ENCODE data around the gene STARD8.

DNA sequence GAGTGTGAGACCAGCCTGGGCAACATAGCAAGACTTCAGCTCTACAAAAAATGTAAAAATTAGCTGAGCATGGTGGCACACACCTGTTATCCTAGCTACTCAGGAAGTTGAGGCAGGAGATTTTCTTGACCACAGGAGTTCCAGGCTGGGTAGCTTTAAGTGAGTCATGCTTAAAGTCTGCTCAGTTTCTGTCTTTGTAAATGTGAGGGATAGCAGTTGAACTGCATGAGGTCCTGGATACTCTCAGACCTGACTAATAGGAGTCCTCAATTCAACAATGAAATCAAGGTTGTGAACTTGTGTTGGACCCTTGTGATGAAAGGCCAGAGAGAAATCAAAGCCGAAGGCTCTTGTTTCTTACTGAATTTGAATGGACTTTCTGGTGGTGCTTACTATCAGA lies 45.2 kb downstream of the STARD8 start:
- TF ChIP-seq, protein P1, sequence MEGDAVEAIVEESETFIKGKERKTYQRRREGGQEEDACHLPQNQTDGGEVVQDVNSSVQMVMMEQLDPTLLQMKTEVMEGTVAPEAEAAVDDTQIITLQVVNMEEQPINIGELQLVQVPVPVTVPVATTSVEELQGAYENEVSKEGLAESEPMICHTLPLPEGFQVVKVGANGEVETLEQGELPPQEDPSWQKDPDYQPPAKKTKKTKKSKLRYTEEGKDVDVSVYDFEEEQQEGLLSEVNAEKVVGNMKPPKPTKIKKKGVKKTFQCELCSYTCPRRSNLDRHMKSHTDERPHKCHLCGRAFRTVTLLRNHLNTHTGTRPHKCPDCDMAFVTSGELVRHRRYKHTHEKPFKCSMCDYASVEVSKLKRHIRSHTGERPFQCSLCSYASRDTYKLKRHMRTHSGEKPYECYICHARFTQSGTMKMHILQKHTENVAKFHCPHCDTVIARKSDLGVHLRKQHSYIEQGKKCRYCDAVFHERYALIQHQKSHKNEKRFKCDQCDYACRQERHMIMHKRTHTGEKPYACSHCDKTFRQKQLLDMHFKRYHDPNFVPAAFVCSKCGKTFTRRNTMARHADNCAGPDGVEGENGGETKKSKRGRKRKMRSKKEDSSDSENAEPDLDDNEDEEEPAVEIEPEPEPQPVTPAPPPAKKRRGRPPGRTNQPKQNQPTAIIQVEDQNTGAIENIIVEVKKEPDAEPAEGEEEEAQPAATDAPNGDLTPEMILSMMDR (IDR thresholded peaks at IDR 0.05; ENCODE audit: low read depth, low read length, missing input control), result no peak
- TF ChIP-seq EGR1 (IDR thresholded peaks at IDR 0.05; ENCODE audit: low read depth in 2 of 2) (no peak), SP1 (IDR thresholded peaks at IDR 0.05) (no peak), RAD21 (IDR thresholded peaks at IDR 0.05) (no peak), TAF1 (conservative IDR thresholded peaks at IDR 0.05) (no peak), HNF4G (IDR thresholded peaks at IDR 0.05) (no peak), JUND (IDR thresholded peaks at IDR 0.05) (no peak), HNF4A (conservative IDR thresholded peaks at IDR 0.05) (no peak)
- TF ChIP-seq, protein P2, sequence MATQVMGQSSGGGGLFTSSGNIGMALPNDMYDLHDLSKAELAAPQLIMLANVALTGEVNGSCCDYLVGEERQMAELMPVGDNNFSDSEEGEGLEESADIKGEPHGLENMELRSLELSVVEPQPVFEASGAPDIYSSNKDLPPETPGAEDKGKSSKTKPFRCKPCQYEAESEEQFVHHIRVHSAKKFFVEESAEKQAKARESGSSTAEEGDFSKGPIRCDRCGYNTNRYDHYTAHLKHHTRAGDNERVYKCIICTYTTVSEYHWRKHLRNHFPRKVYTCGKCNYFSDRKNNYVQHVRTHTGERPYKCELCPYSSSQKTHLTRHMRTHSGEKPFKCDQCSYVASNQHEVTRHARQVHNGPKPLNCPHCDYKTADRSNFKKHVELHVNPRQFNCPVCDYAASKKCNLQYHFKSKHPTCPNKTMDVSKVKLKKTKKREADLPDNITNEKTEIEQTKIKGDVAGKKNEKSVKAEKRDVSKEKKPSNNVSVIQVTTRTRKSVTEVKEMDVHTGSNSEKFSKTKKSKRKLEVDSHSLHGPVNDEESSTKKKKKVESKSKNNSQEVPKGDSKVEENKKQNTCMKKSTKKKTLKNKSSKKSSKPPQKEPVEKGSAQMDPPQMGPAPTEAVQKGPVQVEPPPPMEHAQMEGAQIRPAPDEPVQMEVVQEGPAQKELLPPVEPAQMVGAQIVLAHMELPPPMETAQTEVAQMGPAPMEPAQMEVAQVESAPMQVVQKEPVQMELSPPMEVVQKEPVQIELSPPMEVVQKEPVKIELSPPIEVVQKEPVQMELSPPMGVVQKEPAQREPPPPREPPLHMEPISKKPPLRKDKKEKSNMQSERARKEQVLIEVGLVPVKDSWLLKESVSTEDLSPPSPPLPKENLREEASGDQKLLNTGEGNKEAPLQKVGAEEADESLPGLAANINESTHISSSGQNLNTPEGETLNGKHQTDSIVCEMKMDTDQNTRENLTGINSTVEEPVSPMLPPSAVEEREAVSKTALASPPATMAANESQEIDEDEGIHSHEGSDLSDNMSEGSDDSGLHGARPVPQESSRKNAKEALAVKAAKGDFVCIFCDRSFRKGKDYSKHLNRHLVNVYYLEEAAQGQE (IDR thresholded peaks at IDR 0.05), result no peak
- TF ChIP-seq, protein P3, sequence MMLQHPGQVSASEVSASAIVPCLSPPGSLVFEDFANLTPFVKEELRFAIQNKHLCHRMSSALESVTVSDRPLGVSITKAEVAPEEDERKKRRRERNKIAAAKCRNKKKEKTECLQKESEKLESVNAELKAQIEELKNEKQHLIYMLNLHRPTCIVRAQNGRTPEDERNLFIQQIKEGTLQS (IDR thresholded peaks at IDR 0.05), result no peak
- TF ChIP-seq, protein P4, sequence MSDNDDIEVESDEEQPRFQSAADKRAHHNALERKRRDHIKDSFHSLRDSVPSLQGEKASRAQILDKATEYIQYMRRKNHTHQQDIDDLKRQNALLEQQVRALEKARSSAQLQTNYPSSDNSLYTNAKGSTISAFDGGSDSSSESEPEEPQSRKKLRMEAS (IDR thresholded peaks at IDR 0.05), result no peak
- TF ChIP-seq, protein P5, sequence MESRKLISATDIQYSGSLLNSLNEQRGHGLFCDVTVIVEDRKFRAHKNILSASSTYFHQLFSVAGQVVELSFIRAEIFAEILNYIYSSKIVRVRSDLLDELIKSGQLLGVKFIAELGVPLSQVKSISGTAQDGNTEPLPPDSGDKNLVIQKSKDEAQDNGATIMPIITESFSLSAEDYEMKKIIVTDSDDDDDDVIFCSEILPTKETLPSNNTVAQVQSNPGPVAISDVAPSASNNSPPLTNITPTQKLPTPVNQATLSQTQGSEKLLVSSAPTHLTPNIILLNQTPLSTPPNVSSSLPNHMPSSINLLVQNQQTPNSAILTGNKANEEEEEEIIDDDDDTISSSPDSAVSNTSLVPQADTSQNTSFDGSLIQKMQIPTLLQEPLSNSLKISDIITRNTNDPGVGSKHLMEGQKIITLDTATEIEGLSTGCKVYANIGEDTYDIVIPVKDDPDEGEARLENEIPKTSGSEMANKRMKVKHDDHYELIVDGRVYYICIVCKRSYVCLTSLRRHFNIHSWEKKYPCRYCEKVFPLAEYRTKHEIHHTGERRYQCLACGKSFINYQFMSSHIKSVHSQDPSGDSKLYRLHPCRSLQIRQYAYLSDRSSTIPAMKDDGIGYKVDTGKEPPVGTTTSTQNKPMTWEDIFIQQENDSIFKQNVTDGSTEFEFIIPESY (IDR thresholded peaks at IDR 0.05), result no peak

Data from liver (tissue), 3 donors.